COLO668 (cell line): Measurements from ENCODE around the gene KRTAP27-1.

Experiments
- DNase-seq: peaks from one replicate; lab custom pipeline; 2025; ENCODE audit not compliant: unreplicated experiment; lab: John Stamatoyannopoulos, UW

Gene KRTAP27-1, protein sequence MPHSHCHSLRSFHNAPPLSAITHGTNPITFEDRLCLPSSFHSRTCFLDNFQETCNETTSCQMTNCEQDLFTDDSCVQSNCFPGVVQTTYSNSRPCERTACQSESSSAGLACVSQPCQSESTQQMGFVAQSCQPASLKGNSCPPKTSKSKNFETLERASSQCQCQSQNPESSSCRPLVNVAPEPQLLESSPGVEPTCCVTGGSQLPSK

GRCh38 chr21:30337276-30337744 is at the start of gene KRTAP27-1:
Gene KRTAP27-1 (minus strand): TSS chr21:30337694. CDS start chr21:30337668, 26 bp downstream.
- no peak for DNase-seq

DNA sequence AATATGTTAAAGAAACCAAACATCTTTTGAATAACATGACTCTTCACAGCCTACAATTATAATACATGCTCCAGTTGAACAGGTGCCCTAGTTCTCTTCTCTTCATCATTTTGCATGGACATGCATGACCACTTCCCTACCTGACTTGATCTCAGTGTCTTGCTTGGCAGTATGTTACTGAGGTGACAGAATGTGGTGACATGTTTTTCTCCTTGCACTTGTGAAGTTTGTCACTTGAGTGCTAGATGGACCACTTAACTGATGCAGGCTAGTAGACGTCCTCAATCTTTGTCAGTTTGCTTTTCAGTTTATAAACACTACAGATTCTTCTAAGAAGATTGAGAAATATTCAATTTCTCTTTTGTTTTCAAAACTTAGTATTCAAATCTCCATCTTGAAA is 44.7 kb upstream of the KRTAP27-1 start:
- no peak for DNase-seq

DNA sequence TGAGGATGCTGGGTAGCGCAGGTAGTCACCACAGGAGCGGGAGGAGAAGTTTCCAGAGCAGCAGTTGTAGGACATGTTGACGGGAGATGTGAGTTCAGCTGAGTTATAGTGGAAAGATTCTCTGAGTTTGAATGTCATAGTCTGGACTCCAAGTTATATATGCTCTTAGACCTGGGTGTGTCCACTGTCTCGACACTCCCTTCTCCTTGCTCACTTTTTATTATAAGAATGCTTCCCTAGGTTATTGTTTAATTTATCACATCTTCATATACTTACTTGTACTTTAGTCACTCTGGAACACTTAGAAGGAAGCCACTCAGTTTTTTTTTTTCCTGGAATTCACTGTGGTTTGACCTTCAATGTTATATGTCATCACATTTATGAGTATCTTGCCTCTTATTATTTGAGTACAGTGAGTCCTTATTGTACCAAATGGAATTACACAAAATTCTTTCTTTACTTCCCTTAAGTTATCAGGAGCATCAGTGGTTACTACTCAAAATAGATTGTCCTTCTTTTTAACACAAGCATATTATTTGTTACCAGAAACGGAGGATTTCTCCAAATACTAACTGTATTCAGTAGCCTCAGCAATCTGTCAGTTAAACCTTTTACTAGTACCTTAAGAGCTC is 34.8 kb upstream of the KRTAP27-1 start, which contains the start of gene KRTAP13-2:
Gene KRTAP13-2, minus strand, starts transcription at position 133 of the 632 bp plus-strand sequence. Its CDS starts 58 bp downstream, at position 75.
- no peak for DNase-seq

GRCh38 chr21:30355906-30356305 is 18.4 kb upstream of the KRTAP27-1 start:
- DNase-seq: no peak

GRCh38 chr21:30354308-30355005 is 17.0 kb upstream of the KRTAP27-1 start:
- DNase-seq: no peak

DNA sequence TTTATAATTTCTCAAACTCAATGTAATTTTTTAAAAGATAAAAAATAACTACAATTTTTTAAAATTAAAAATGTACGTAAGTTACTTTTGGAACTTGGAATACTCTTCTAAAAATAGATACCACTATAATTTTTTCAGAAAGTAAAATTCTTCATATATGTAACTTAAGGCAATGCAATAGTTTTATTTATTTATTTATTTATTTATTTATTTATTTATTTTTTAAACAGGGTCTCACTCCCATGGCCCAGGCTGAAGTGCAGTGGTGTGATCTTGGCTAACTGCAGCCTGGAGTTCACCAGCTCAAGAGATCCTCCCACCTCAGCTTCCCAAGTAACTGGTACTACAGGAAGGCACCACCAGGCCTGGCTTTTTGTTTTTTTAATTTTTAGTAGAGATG is 14.0 kb upstream of the KRTAP27-1 start:
- no peak for DNase-seq

GRCh38 chr21:30349572-30349971 is 12.1 kb upstream of the KRTAP27-1 start:
- no peak for DNase-seq

- no peak for DNase-seq
These were observed 11.0 kb upstream of the KRTAP27-1 start, which contains the start of gene KRTAP23-1 for GRCh38 chr21:30348506-30348905. Gene KRTAP23-1 (minus strand): TSS chr21:30348606. CDS start chr21:30348606, 0 bp downstream.

GRCh38 chr21:30345014-30345413 is 7.5 kb upstream of the KRTAP27-1 start:
- no peak for DNase-seq

DNA sequence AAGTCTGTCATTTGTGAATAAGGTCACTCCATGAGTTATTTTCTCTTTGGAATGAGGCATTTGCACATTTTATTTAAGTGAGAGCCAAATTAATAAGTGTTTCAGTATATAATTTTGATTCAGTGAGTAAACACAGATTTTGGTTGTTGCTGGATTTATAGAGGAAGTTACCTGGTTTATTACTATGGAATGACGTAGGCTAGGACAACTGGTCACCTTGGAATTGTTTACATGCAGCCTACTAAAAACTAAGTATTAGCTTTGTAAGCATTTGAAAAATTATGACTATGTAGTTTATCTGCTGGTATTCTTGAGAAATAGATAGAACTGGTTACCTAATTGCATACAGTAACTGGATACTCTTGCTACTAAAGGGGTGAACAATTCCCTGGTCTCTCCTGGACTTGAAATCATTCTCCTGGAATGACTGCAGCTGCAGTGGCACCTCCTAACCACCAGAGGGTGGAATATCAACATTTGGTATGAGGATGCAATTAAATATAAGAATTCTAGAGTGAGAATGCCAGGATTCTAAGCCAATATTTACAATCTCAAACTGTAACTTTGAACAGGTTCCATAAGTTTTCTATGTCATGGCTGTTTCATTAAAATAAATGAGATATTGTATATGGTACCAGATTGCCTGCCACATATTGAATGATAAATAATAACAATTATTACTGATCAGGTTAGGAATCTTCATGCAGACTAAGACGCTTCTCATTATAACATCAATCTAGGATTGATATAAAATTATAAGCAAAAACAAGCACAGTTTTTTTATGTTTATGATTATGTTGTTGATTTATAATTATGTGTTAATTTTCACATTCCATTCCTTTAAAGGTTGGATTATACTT is 3.5 kb upstream of the KRTAP27-1 start:
- peak; percentile 10 for DNase-seq

DNA sequence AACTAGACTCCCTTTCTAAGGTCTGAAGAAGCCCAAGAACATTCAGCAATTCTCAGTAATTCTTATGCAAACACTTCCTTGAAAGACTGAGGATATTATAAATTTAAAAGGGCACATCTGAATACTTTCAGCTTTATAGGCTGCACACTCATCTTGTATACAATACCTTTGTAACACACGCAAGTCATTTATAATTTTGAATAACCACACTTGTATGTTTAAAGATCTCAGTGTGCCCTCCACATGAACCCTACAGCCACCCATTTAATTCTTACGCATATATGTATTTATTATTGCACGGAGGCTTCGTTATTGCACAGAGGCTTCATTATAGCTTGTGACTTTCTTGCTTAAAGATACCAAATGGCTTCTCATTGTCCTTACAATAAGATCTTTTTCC is 1.2 kb upstream of the KRTAP27-1 start:
- DNase-seq: no peak

- DNase-seq: no peak
These were observed 278 bp upstream of the KRTAP27-1 start for GRCh38 chr21:30337772-30338171.

- DNase-seq: no peak
These were observed 898 bp downstream of the KRTAP27-1 start for GRCh38 chr21:30336596-30336995.

- no peak for DNase-seq
These were observed 3.8 kb downstream of the KRTAP27-1 start for GRCh38 chr21:30333736-30334135.

GRCh38 chr21:30332681-30333080 is 4.8 kb downstream of the KRTAP27-1 start:
- DNase-seq: no peak

DNA sequence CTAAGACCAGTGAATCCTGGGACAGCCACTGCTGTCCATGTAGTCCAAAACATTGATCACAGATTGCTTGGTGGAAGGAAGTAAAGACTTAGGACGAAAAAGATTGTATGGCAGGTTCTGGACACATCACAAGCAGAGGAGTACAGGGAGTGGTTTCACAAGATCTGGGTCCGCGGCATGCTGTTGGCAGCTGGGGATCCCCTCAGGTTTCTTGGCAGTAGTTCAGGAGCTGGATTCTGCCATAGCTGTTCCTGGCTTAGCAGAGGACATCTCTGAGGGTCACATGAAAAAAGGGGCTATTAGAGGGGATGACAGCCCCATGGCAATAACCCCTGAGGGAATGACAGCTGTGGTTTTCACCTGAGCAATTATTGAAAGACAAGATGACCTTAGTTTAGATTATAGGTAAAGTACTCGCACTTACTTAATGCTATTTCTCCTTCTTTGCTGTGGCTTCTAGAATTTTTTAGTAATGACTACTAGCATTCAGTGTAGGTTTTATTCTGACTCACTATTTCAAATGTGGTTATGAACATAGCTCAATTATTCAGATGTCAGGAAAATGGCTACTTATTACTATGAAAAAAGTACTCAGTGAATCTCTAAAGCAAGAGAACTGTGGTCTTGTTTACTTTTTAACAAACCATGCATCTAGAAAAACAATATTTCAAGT is 8.2 kb downstream of the KRTAP27-1 start:
- DNase-seq: no peak

DNA sequence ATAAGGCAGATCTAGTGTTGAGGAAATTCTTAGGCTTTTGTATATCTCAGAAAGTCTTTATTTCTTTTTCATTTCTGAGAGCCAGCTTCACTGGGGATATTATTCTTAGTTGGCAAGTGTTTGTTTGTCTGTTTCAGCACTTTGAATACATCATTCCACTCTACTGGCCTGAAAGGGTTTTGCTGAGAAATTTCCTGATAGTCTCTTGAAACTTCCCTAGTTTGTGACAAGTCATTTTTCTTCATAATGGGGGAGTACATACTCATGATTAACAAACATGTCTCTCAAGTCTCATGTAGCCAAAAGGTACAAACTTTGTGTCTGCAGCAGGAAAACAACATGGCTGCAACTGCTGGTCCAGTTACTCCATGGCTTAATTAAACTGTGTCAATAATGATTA is 11.1 kb downstream of the KRTAP27-1 start:
- no peak for DNase-seq

DNA sequence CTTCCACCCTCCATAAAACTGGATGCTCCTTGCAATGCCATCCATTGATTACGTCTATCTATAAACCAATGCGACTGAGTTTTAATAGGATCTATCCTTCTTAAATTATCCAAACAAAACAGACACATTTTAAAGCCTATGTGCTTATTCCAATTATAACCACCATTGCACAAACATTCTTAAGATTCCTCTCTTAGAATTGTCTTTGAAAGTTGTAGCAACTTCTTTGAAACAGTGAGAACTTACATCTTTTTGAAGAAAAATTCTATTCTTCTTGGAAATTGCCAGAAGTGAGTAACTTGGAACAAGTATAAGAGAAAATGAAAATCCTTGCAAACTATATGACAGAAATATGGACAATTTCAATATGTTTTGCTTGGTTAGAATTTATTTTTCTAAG is 17.3 kb downstream of the KRTAP27-1 start, which contains the start of gene KRTAP26-1:
Gene KRTAP26-1, minus strand, starts transcription at position 101 of the 400 bp plus-strand sequence. CDS start 280 bp downstream, outside the sequence.
- DNase-seq: no peak

- DNase-seq: no peak
These were observed 21.8 kb downstream of the KRTAP27-1 start for GRCh38 chr21:30315701-30316100.

- DNase-seq: no peak
These were observed 30.6 kb downstream of the KRTAP27-1 start for GRCh38 chr21:30306884-30307283.
